Right lobe of liver (tissue), 4 donors: ENCODE results near the gene CCK.

Experiments used
- CTCF ChIP-seq, 4 donors: fragments of 200-600 bp in 3 of 4; fragments of 450-650 bp in 1 of 4; IDR thresholded peaks; one replicate each; pipeline versions ENCODE4 v1.5.1 to v1.8.0; 2016 to 2022; ENCODE audit warnings: antibody characterized with exemption in 4 of 4, mild to moderate bottlenecking in 2 of 4
- POLR2A ChIP-seq: fragments of 450-650 bp; IDR thresholded peaks from one replicate; pipeline ENCODE4 v1.6.1; 2017; ENCODE audit warnings: antibody characterized with exemption, mild to moderate bottlenecking
- donor health status: DM: no; HTN: no; CAD: no.
- donor health status: DM: no; HTN: no; CAD: no.
- donor health status: DM: no; HTN: yes; CAD: no.

DNA sequence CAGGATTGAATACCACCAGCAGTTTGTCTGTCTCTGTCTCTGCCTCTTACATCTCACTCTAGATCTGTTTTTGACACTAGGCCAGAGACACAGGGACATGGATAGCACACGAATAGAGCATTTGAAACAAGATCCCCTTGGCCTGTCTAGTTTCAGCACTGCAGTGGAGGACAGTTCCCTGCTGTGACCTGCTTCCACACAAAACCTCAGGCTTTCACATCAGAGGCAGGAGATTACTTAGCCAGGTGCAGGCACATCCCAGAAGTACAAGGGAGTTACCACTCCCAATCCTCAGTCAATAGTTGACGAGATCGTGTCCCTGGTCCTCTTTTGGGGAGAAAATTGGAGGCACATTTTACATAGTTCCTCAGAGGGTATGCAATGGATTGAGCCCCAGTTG, 34.0 kb upstream of the CCK start:
- no peak for TF ChIP-seq CTCF (IDR thresholded peaks at IDR 0.05)
- TF ChIP-seq POLR2A = no peak
